GM21367 (cell line): ENCODE measurements around the gene BTG1.

Experiments
- ATAC-seq: cut with Tn5 transposase; IDR thresholded peaks from one replicate; pipeline ENCODE4 v1.9.1; 2021; ENCODE audit not compliant: unreplicated experiment

BTG1 gene

DNA sequence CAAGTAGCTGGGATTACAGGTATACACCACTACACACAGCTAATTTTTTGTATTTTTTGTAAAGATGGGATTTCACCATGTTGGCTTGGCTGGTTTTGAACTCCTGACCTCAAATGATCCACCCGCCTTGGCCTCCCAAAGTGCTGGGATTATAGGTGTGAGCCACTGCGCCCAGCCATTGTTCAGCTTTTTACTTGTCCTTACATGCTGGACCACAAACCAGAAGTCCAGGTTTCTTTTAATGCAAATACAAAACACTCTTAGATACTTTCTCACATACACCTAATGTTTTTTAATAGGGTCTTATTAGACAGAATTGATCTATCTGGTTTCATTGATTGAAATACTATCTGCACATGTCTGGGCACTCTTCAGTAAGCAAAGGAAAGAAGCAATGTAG, 40.5 kb downstream of the BTG1 start:
- no peak for ATAC-seq

DNA sequence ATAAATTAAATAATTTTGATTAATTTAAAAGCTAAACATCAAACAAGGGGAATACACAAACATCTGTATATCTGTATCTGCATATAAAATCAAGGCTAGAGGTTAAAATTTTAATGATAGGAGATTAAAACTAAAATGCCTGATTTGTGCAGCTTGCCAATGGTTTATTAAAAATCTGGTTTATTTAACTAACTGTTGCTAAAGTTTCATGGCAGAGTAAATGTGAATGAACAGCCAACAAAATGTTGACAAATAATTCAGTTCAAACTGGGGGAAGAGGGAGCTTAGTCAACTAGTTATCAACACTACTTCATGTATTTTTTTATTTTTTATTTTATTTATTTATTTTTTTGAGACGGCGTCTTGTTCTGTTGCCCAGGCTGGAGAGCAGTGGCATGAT, 43.0 kb downstream of the BTG1 start:
- ATAC-seq, result no peak

DNA sequence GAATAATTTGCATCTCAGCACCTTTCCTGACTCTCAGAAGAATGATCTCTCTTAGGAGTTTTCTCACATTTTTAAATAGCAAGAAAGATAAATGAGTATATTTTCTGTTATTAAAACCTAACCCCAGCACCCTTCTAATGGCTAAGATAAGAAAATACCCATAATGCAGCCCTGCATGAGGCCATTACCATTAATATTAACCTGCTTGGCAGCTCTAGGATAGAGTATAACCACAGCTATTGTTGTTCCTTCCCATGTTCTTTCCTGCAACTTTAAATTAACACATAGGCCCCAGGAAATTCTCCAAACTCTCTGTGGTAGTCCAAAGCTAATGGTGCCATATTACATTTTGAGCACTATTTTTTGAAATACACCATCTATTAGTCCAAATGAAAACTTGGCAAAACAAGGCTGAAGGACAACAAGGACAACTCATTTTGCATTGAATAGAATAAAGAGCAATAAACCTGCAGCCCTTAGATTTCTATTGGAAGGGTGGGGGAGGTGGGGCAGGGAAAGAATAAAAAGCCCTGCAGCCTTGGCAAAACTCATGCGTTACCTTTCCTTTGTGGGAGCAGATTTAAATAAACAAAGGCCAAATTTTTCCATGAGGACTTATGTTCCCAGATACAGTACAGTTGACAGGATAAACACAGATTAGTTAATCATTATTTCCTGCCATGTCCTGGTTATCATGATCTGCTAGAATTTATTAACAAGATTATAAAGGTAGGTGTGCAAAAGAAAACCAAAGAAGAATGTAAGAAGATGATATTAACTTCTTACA, 46.9 kb downstream of the BTG1 start:
- ATAC-seq, result no peak

DNA sequence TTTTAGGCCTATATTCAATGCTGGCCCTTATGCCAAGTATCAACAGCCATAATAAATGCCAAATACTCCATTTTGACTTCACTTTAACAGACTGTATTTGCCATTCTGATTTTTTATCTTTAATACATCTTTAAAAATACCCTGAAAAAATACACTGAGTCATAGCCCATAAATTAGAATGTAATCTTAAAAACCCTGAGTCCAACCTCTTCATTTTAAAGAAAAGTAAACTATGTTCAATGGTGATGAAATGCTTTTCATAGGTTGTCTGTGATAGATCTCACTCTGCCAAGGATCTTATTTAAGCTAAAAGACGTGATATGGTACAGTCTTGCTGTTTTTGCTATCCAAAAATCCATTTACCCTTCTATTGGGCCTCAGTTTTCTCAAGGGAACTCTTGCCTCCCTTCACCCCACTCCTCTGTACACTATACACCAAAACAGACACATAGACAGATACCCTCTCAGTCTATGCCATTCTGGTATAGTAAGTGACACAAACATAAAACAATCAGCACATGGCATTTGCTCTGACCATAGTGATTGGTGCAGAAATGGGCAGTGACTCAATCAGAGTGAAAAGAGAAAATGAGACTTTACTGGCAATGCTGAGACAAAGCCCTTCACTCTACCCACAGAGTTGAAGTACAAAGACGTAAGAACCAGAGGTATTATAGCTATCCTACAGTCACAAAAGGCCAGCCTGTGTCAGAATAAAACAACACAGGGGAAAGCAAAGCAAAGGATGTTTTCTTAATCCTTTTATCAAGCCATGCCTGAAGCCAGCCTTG, 49.1 kb downstream of the BTG1 start:
- no peak for ATAC-seq

DNA sequence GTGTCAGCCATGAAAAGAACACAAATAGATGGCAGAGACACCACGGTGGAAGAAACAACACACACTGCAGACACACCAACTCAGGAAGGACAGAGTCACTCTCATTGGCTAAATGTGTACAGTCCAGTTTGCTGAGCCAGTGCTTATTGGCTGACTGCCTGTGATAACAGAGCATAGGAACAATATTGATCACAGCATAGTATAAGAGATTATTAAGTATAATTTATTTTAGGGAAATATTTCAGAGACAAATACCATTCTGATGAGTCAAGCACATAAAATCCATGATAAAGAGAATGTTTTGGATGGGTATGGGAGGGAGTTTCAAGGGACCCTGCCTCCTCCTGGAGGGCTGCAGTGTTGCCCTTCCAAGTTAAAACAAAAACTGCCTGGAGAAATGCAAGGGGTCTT, 50.9 kb downstream of the BTG1 start:
- ATAC-seq, result no peak

DNA sequence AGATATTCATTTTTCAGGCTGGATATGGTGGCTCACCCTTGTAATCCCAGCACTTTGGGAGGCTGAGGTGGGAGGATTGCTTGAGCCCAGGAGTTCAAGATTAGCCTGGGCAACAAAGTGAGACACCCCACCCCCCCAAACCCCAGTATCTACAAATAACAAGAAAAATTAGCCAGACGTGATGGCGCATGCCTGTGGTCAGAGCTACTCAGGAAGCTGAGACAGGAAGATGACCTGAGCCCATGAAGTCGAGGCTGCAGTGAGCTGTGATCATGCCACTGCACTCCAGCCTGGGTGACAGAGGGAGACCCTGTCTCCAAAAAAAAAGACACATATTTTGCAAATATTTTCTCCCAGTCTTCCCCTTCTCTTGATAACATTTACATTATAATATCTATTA, 51.3 kb downstream of the BTG1 start:
- ATAC-seq, result peak; percentile 67
